ENCODE measurements around the gene RCC2.
"Not testable (repeated sequence)": the region's sequence is repeated elsewhere in the genome, so short reads cannot be mapped to it uniquely, and the experiment has no call there.

RCC2 gene

GRCh38 chr1:17460219-17460618 lies 20.7 kb upstream of the RCC2 start:
- no peak overlapping the region for H3K27ac ChIP-seq
- no peak for TF ChIP-seq CTCF (conservative IDR thresholded peaks at IDR 0.05)
- no peak for TF ChIP-seq ZFX (IDR thresholded peaks at IDR 0.05)

- TF ChIP-seq CTCF (conservative IDR thresholded peaks at IDR 0.05) (no peak), ZFX (IDR thresholded peaks at IDR 0.05) (no peak)
- H3K27ac ChIP-seq: no peak overlapping the region
These were observed 19.3 kb upstream of the RCC2 start for GRCh38 chr1:17458794-17459193.

GRCh38 chr1:17452686-17453085 lies 13.2 kb upstream of the RCC2 start:
- H3K27ac ChIP-seq: no peak overlapping the region
- TF ChIP-seq CTCF (conservative IDR thresholded peaks at IDR 0.05): no peak
- no peak for TF ChIP-seq ZFX (IDR thresholded peaks at IDR 0.05)

- not testable (repeated sequence) for H3K27ac ChIP-seq
These were observed 12.7 kb upstream of the RCC2 start for GRCh38 chr1:17452203-17452602.

GRCh38 chr1:17451731-17452130 lies 12.3 kb upstream of the RCC2 start:
- no peak overlapping the region for H3K27ac ChIP-seq
- TF ChIP-seq ZFX (IDR thresholded peaks at IDR 0.05): no peak

- H3K27ac ChIP-seq: no peak overlapping the region
- TF ChIP-seq CTCF (conservative IDR thresholded peaks at IDR 0.05): no peak
- no peak for TF ChIP-seq ZFX (IDR thresholded peaks at IDR 0.05)
These were observed 8.1 kb upstream of the RCC2 start for GRCh38 chr1:17447501-17447992.

- TF ChIP-seq ZFX (IDR thresholded peaks at IDR 0.05): no peak
- TF ChIP-seq CTCF (conservative IDR thresholded peaks at IDR 0.05): no peak
- peak overlapping the region; percentile 59 for H3K27ac ChIP-seq
These were observed 3.4 kb upstream of the RCC2 start for GRCh38 chr1:17442841-17443240.

GRCh38 chr1:17441993-17442357 lies 2.5 kb upstream of the RCC2 start:
- TF ChIP-seq ZFX (IDR thresholded peaks at IDR 0.05): no peak
- TF ChIP-seq CTCF (conservative IDR thresholded peaks at IDR 0.05): no peak
- H3K27ac ChIP-seq: peak overlapping the region; percentile 59

Measured in C4-2B (cell line).